Motor neuron (in vitro differentiated cells): Measurements from ENCODE around the gene ACOT2. TPM values are rescaled to one million over a fixed set of nuclear protein-coding genes. Genes with fewer than 3 reads are reported as not detected.

Source experiments
- ATAC-seq, 8 experiments: fragments of 200-7000 bp; cut with Tn5 transposase; replicated peaks in 6 of 8; 2 replicates each; pipeline ENCODE4 v1.8.0; 2021; ENCODE audit warnings: mild to moderate bottlenecking in 8 of 8, moderate library complexity in 8 of 8
- H3K27ac ChIP-seq, 2 donors: fragments of 250-450 bp; sonication (Bioruptor Pico); 2 replicates each; pipeline ENCODE4 v1.9.0; 2021; ENCODE audit warnings: antibody characterized with exemption in 2 of 2, mild to moderate bottlenecking in 2 of 2, moderate library complexity in 1 of 2
- H3K4me1 ChIP-seq, 2 donors: fragments of 250-450 bp; sonication (Bioruptor Pico); replicated peaks in 1 of 2; 2 replicates each; pipeline ENCODE4 v1.6.1; 2021; ENCODE audit warnings: antibody characterized with exemption in 2 of 2, mild to moderate bottlenecking in 2 of 2, moderate library complexity in 1 of 2
- H3K4me3 ChIP-seq, 5 donors: fragments of 250-450 bp; sonication (Bioruptor Pico); 2 replicates each; pipeline ENCODE4 v1.9.0; 2021; ENCODE audit warnings: antibody characterized with exemption in 5 of 5, mild to moderate bottlenecking in 5 of 5, moderate library complexity in 4 of 5
- whole genome bisulfite sequencing, 10 experiments: fragments of 450-650 bp; shearing (Covaris generic); methylation state at CpG; one replicate each; pipeline ENCODE4 v1.0.0; 2022; 5-methylcytosine and 5-hydroxymethylcytosine counted together
- in situ Hi-C, 9 experiments: fragments of 400-800 bp; cut with MboI; loops; one replicate each; pipeline ENCODE4 v1.15.0; 2021; ENCODE audit warnings: low sequenced_read_pairs in 9 of 9, low pct_unique_long_range_greater_than_20kb in 2 of 9; ENCODE audit not compliant: unreplicated experiment in 9 of 9
- total RNA-seq, 8 experiments: library from RNA; unstranded; fragments of 300-600 nt; gene quantifications; 2 replicates each; pipeline versions ENCODE4 v1.2.3 to v1.2.4, GENCODE V29; 2022

Gene ACOT2
- total RNA-seq, 8 experiments from 2014 or later = 2.5 to 29.6 (median 5.3) TPM

DNA sequence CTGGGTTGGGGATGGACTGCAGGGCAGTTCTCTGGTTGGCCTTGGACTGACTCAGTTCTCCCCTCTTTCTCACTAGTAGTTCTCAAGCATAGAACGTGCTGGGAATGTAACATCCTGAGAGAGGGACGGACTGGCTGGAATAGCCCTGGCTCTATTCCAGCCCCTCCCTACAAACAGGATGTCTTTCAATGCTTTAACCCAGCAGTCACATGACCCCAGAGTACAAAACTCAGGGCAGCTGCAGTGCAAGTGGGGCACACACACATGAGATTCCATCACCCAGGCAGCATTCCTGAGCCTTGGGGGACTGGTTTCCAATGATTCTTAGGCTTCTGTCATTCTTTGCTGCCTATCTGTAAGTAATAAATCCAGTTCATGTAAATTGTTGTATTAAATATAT is 41.7 kb downstream of the ACOT2 start:
- peak in 5 of 8 experiments; percentile 16 to 70 (median 30) for ATAC-seq
- in situ Hi-C loops = loop anchor here in 1 of 9 experiments (25.0 kb wide), 1 partner anchor 98 kb away; no protein-coding TSS in a partner anchor
- 0 to 73% (median 29%) methylated on average over 1 to 2 of the region's 2 CpGs; no CpG with 5 or more reads in 5 of the 10 experiments for WGBS, 10 experiments
- H3K4me1 ChIP-seq = peaks cover 0 to 3% of the 10 kb centered on the region in 2 donors
- no peak overlapping the region for H3K27ac ChIP-seq
- no peak overlapping the region for H3K4me3 ChIP-seq

DNA sequence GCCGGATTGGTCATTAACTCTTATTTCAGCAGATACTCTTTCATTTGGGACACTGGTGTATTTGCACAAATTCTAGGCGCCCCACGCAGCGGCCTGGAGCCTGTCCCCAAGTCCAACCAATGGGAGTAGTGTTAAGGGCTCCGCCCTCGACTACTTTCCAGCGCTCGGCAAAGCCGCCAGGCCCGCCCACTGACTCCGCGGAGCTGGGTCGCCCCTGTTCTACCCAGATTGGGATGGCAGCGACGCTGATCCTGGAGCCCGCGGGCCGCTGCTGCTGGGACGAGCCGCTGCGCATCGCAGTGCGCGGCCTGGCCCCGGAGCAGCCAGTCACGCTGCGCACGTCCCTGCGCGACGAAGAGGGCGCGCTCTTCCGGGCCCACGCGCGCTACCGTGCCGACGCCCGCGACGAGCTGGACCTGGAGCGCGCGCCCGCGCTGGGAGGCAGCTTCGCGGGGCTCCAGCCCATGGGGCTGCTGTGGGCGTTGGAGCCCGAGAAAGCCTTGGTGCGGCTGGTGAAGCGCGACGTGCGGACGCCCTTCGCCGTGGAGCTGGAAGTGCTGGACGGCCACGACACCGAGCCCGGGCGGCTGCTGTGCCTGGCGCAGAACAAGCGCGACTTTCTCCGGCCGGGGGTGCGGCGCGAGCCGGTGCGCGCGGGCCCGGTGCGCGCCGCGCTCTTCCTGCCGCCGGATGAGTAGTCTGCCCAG is 43.5 kb downstream of the ACOT2 start, which contains the start of gene ACOT6:
Gene ACOT6, plus strand, starts transcription at position 179 of the 707 bp plus-strand sequence. Its CDS starts 55 bp downstream, at position 234.
- H3K27ac ChIP-seq = peak within 1 kb of the TSS in 1 of 2 donors; percentile 5
- H3K4me1 ChIP-seq = peaks cover 0 to 3% of the 10 kb centered on the region in 2 donors
- ATAC-seq = peak; percentile 80 to 96 (median 92)
- peak within 1 kb of the TSS; percentile 44 to 56 (median 53) for H3K4me3 ChIP-seq
- WGBS, 10 experiments = 0% methylated on average over 1 to 20 of the region's 84 CpGs; no CpG with 5 or more reads in 6 of the 10 experiments
- in situ Hi-C loops = loop anchor here in 1 of 9 experiments (25.0 kb wide), 1 partner anchor 100 kb away; no protein-coding TSS in a partner anchor

DNA sequence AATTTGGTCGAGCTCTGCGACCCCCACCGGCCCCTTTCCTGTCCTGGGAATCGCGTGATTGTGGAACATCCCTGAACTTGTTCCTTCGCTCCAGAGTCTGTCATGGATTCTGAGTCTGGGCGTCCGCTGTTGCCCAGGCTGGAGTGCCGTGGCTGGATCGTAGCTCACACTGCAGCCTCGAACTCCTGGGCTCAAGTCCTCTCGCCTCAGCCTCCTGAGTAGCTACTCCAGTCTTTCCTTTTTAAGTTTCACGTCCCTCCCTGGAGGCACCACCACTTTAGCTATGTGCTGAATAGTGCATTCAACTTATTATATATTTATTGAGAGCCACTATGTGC is 44.0 kb downstream of the ACOT2 start:
- in situ Hi-C loops = loop anchor here in 1 of 9 experiments (25.0 kb wide), 1 partner anchor 101 kb away; no protein-coding TSS in a partner anchor
- ATAC-seq = peak; percentile 11 to 32 (median 23)
- 0 to 29% (median 5%) methylated on average over 1 to 10 of the region's 13 CpGs; no CpG with 5 or more reads in 3 of the 10 experiments for WGBS, 10 experiments
- Histone ChIP-seq H3K4me1 (peaks cover 0 to 3% of the 10 kb centered on the region in 2 donors), H3K27ac (peak overlapping the region in 1 of 2 donors; percentile 5), H3K4me3 (peak overlapping the region; percentile 44 to 56 (median 53))

DNA sequence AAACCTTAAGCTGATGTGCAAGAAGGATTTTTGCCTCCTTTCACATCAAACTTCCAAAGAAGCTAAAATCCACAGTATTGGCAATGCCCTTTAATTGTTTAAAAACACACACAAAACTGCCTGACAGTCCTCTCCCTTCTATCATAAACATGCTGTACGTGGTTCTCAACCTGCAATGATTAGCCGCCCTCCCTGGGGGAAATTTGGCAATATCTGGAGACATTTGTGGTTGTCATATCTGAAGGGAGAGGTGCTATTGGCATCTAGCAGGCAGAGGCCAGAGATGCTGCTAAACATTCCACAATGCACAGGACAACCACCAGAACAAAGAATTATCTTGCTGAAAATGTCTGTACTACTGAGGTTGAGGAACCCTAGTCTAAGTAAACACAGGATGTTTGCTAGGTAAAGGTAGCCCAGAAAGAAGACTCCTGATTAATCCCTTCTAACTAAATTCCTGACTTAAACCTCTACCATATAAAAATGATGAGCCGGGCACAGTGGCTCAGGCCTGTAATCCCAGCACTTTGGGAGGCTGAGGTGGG is 44.5 kb downstream of the ACOT2 start:
- H3K4me1 ChIP-seq = peaks cover 0 to 3% of the 10 kb centered on the region in 2 donors
- WGBS, 10 experiments = 58 to 97% (median 83%) methylated on average over 1 to 3 of the region's 3 CpGs; no CpG with 5 or more reads in 4 of the 10 experiments
- ATAC-seq = no peak
- in situ Hi-C loops = loop anchor here in 1 of 9 experiments (25.0 kb wide), 1 partner anchor 101 kb away; no protein-coding TSS in a partner anchor
- no peak overlapping the region for H3K27ac ChIP-seq
- H3K4me3 ChIP-seq = peak overlapping the region in 2 of 5 donors; percentile 53 to 56

DNA sequence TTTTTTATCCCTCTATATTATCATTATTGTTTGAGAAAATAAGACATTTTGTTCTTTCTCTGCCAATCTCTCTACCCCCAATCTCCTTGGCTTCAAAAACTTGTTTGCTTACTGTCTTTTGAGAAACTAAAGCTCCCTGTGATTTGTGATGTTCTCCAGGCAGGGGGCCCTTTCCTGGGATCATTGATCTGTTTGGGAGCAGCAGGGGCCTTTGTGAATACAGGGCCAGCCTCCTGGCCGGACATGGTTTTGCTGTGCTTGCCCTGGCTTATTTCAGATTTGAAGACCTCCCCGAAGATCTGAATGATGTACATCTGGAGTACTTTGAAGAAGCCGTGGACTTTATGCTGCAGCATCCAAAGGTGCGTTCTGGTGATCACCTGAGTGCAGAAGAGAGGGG is 47.8 kb downstream of the ACOT2 start:
- in situ Hi-C loops = loop anchor here in 1 of 9 experiments (25.0 kb wide), 1 partner anchor 105 kb away; no protein-coding TSS in a partner anchor
- H3K4me1 ChIP-seq = no peaks in the 10 kb centered on the region
- 37 to 79% (median 41%) methylated on average over 2 to 4 of the region's 4 CpGs; no CpG with 5 or more reads in 4 of the 10 experiments for WGBS, 10 experiments
- no peak overlapping the region for H3K4me3 ChIP-seq
- H3K27ac ChIP-seq = no peak overlapping the region
- ATAC-seq = no peak

DNA sequence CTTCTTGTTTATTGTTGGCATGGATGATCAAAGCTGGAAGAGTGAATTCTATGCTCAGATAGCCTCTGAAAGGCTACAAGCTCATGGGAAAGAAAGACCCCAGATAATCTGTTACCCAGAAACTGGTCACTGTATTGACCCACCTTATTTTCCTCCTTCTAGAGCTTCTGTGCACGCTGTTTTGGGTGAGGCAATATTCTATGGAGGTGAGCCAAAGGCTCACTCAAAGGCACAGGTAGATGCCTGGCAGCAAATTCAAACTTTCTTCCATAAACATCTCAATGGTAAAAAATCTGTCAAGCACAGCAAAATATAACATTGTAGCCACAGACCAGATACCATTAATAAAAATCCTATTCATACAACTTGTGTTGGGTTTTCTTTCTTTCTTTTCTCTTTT is 50.5 kb downstream of the ACOT2 start:
- no peak for ATAC-seq
- WGBS, 10 experiments = 40 to 100% (median 80%) methylated on average over 1 of the region's 1 CpG; no CpG with 5 or more reads in 5 of the 10 experiments
- no peak overlapping the region for H3K4me3 ChIP-seq
- no peak overlapping the region for H3K27ac ChIP-seq
- in situ Hi-C loops = loop anchor here in 1 of 9 experiments (25.0 kb wide), 1 partner anchor 107 kb away; no protein-coding TSS in a partner anchor
- H3K4me1 ChIP-seq = no peaks in the 10 kb centered on the region

DNA sequence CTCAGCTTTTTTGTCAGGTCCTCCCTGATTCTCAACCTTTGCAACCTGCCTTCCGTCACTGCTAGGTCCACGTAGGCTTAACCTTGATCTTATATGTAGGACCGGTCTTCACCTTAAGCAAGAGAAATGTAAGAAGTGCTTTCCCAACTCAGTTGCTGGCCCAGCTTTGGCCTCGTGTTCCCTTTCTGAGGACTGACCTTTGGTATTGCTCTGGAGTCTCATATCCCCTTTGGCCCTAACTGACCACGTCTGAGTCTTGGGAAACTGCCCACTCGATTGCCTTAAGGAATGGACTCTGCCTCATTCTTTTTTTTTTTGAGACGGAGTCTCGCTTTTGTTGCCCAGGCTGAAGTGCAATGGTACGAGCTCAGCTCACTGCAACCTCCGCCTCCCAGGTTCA is 51.3 kb downstream of the ACOT2 start:
- in situ Hi-C loops = loop anchor here in 1 of 9 experiments (25.0 kb wide), 1 partner anchor 108 kb away; no protein-coding TSS in a partner anchor
- ATAC-seq = no peak
- Histone ChIP-seq H3K27ac (no peak overlapping the region), H3K4me3 (no peak overlapping the region), H3K4me1 (no peaks in the 10 kb centered on the region)
- WGBS, 10 experiments = 50 to 100% (median 89%) methylated on average over 1 to 9 of the region's 10 CpGs; no CpG with 5 or more reads in 1 of the 10 experiments

DNA sequence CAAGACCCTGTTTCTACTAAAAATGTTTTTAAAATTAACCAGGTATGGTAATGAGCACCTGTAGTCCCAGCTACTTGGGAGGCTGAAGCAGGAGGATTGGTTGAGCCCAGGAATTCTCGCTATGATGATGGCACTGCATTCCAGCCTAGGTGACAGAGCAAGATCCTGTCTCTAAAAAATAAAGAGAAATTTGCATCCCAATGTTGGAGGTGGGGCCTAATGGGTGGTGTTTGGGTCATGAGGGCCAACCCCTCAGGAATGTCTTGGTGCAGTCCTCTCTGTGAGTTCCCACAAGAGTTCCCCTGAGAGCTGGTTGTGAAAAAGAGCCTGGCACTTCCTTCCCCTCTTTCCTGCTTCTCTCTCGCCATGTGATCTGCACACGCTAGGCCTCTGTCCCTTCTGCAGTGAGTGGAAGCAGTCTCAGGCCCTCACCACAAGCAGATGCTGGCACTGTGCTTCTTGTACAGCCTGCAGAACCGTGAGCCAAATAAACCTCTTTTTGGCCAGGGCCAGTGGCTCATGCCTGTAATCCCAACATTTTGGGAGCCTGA is 54.6 kb downstream of the ACOT2 start:
- no peaks in the 10 kb centered on the region for H3K4me1 ChIP-seq
- in situ Hi-C loops = loop anchor here in 1 of 9 experiments (25.0 kb wide), 1 partner anchor 111 kb away; no protein-coding TSS in a partner anchor
- H3K27ac ChIP-seq = no peak overlapping the region
- WGBS, 10 experiments = 0 to 100% (median 88%) methylated on average over 1 to 2 of the region's 4 CpGs; no CpG with 5 or more reads in 5 of the 10 experiments
- H3K4me3 ChIP-seq = no peak overlapping the region
- no peak for ATAC-seq

Other genes with a start within 250 kb of the ACOT2 start
- gene NUMB, start 110.7 kb upstream of the ACOT2 start, total RNA-seq = 10 to 100 TPM; 13.4 to 56.8 (median 25.3) TPM
- gene RIOX1, start 78.3 kb upstream of the ACOT2 start, total RNA-seq = 10 to 100 TPM in 7 of 8 experiments, 1 to 10 TPM in 1; 9.4 to 15.0 (median 11.9) TPM
- 1 to 10 TPM in 6 of 8 experiments, under 1 TPM in 2; 0.71 to 4.1 (median 1.5) TPM for gene ACOT1, start 32.1 kb upstream of the ACOT2 start, total RNA-seq
- 1 to 10 TPM in 3 of 8 experiments, under 1 TPM in 5; 0.17 to 1.5 (median 0.63) TPM for gene HEATR4, start 10.3 kb upstream of the ACOT2 start, total RNA-seq
- under 1 TPM in 6 of 8 experiments, not detected in 2; 0.16 to 0.52 (median 0.43) TPM for gene ACOT4, start 22.7 kb downstream of the ACOT2 start, total RNA-seq
- gene ACOT6, start 43.3 kb downstream of the ACOT2 start, total RNA-seq = under 1 TPM in 4 of 8 experiments, not detected in 4; 0.29 to 0.63 (median 0.40) TPM
- 10 to 100 TPM in 7 of 8 experiments, 1 to 10 TPM in 1; 9.7 to 32.1 (median 12.2) TPM for gene DNAL1, start 75.8 kb downstream of the ACOT2 start, total RNA-seq
- gene PNMA1, start 145.2 kb downstream of the ACOT2 start, total RNA-seq = 100 to 1,000 TPM in 1 of 8 experiments, 10 to 100 TPM in 7; 16.7 to 102 (median 50.9) TPM